ENCODE results near the gene DNASE1. TPM values are rescaled to one million over a fixed set of nuclear protein-coding genes. Genes with fewer than 3 reads are reported as not detected.

Gene DNASE1
- total RNA-seq, 3 donors from 2014 or later (not counting 1 experiment from before 2014, with no cell fraction given), result 29.9 to 47.8 (median 34.9) TPM

DNA sequence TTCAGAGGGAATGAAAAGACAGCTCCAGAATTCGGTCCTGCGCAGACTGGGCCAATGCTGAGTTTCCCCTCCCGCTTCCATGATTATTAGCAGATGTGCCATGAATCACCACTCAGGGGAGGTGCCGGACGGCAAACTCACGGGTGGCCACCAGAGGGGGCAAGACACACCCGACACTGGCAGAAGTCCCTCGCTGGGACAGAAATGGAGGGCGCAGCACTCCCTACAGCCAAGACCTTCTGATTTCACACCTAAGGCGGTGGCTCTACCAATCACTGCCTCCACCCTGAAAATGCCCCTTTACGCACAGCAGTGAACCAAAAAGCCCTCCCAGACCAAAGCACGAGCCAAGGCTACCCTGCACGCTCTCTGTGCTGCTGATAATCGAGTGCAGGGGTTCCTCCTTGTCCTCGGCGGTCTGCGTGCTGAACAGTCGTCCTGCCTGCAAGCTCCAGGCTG lies 36.0 kb downstream of the DNASE1 start:
- no peaks in the 10 kb centered on the region for H3K9me3 Mint-ChIP-seq
- peak; percentile 96 to 99 (median 97) for ATAC-seq
- H3K27ac Mint-ChIP-seq, result peak overlapping the region; percentile 60 to 79
- Histone ChIP-seq H3K27me3 (ENCODE audit: control insufficient read depth, insufficient read depth, low read length) (no peaks in the 10 kb centered on the region), H3K4me3 (ENCODE audit: low read length) (no peak overlapping the region), H3K27ac (ENCODE audit: low read length) (no peak overlapping the region), H3K36me3 (ENCODE audit: control insufficient read depth, insufficient read depth, low read length) (peaks cover 12% of the 10 kb centered on the region), H3K4me1 (ENCODE audit: control insufficient read depth, insufficient read depth, low read length) (peaks cover 14% of the 10 kb centered on the region), H3K9me3 (ENCODE audit: control insufficient read depth, insufficient read depth, low read length) (no peaks in the 10 kb centered on the region)
- 41% methylated on average over 18 of the region's 18 CpGs for WGBS (ENCODE audit: insufficient coverage)
- DNase-seq, result peak; percentile 81 to 89
- peaks cover 9% of the 10 kb centered on the region in 2 donors for H3K4me1 Mint-ChIP-seq
- TF ChIP-seq, protein P1, sequence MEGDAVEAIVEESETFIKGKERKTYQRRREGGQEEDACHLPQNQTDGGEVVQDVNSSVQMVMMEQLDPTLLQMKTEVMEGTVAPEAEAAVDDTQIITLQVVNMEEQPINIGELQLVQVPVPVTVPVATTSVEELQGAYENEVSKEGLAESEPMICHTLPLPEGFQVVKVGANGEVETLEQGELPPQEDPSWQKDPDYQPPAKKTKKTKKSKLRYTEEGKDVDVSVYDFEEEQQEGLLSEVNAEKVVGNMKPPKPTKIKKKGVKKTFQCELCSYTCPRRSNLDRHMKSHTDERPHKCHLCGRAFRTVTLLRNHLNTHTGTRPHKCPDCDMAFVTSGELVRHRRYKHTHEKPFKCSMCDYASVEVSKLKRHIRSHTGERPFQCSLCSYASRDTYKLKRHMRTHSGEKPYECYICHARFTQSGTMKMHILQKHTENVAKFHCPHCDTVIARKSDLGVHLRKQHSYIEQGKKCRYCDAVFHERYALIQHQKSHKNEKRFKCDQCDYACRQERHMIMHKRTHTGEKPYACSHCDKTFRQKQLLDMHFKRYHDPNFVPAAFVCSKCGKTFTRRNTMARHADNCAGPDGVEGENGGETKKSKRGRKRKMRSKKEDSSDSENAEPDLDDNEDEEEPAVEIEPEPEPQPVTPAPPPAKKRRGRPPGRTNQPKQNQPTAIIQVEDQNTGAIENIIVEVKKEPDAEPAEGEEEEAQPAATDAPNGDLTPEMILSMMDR (IDR thresholded peaks at IDR 0.05), result peak; percentile 88
- H3K36me3 Mint-ChIP-seq, result no peaks in the 10 kb centered on the region
- no peaks in the 10 kb centered on the region for H3K27me3 Mint-ChIP-seq (ENCODE audit: low read depth in 2 of 2)
- H3K4me3 Mint-ChIP-seq, result peak overlapping the region; percentile 89
- intact Hi-C loops (cut with micrococcal nuclease), result loop anchor here (2.0 kb wide), 1 partner anchor 188 kb away; no protein-coding TSS in a partner anchor

DNA sequence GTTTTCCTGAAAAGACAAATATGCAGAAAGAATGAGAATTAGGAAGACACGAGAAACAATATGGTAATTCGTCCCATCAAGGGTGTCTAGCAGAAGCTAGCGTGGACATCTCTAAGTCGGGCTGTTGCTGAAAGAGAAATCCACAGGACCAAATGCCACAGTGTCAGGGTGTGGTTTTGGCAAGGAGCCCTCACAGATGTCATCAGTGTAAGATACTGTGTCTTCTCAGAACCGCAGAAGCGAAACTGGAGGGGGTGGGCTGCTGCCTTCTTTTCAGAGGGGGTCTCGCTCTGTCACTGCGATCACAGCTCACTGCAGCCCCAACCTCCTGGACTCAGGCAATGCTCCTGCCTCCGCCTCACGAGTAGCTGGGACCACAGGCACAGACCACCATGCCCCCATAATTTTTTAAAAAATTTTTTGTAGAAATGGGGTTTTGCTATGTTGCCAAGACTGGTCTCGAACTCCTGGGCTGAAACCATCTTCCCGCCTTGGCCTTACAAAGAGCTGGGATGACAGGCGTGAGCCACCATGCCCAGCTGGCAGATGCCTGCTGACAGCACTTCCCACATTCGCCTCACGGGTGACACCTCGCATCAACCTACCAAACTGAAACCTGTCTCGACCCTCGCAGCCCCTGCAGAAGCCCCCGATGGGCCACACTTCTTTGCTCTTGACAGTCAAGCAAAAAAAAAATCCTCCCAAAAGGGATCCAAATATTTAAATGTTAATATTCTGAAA lies 36.7 kb downstream of the DNASE1 start:
- TF ChIP-seq, protein P1 (IDR thresholded peaks at IDR 0.05), result no peak
- H3K4me1 Mint-ChIP-seq, result peaks cover 9% of the 10 kb centered on the region in 2 donors
- no peaks in the 10 kb centered on the region for H3K36me3 Mint-ChIP-seq
- intact Hi-C loops (cut with micrococcal nuclease), result loop anchor here (2.0 kb wide), 1 partner anchor 188 kb away; no protein-coding TSS in a partner anchor
- Histone ChIP-seq H3K4me3 (ENCODE audit: low read length) (no peak overlapping the region), H3K9me3 (ENCODE audit: control insufficient read depth, insufficient read depth, low read length) (no peaks in the 10 kb centered on the region), H3K27ac (ENCODE audit: low read length) (no peak overlapping the region), H3K27me3 (ENCODE audit: control insufficient read depth, insufficient read depth, low read length) (no peaks in the 10 kb centered on the region), H3K36me3 (ENCODE audit: control insufficient read depth, insufficient read depth, low read length) (peaks cover 7% of the 10 kb centered on the region), H3K4me1 (ENCODE audit: control insufficient read depth, insufficient read depth, low read length) (peaks cover 14% of the 10 kb centered on the region)
- no peaks in the 10 kb centered on the region for H3K27me3 Mint-ChIP-seq (ENCODE audit: low read depth in 2 of 2)
- WGBS (ENCODE audit: insufficient coverage), result 64% methylated on average over 17 of the region's 19 CpGs
- H3K9me3 Mint-ChIP-seq, result no peaks in the 10 kb centered on the region
- H3K27ac Mint-ChIP-seq, result peak overlapping the region; percentile 60 to 79
- peak overlapping the region; percentile 89 for H3K4me3 Mint-ChIP-seq
- DNase-seq (no peak), ATAC-seq (peak; percentile 8 to 65 (median 48))

DNA sequence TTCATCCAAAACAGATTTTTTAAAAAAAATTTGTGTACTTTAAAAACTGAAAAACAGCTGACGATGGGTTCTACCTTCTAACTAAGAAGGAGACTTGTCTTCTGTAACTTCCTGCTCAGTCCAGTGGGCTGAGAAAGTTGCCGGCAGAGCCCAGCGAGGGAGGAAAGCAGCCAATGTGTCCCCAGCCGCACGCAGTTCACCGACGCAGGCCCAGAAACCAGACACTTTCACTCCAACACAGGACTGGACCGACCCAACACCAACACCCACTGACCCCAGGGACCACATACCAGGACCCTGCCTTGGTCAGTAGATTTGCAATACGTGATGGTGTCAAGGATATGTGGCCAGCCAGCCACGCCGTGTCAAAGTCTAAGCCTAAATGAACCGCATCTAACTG lies 37.3 kb downstream of the DNASE1 start:
- H3K36me3 Mint-ChIP-seq, result no peaks in the 10 kb centered on the region
- 90% methylated on average over 12 of the region's 12 CpGs for WGBS (ENCODE audit: insufficient coverage)
- intact Hi-C loops (cut with micrococcal nuclease), result loop anchor here (2.0 kb wide), 1 partner anchor 187 kb away; no protein-coding TSS in a partner anchor
- no peak overlapping the region for H3K4me3 Mint-ChIP-seq
- H3K27me3 ChIP-seq (ENCODE audit: control insufficient read depth, insufficient read depth, low read length), result no peaks in the 10 kb centered on the region
- no peak overlapping the region for H3K4me3 ChIP-seq (ENCODE audit: low read length)
- peaks cover 7% of the 10 kb centered on the region for H3K36me3 ChIP-seq (ENCODE audit: control insufficient read depth, insufficient read depth, low read length)
- no peaks in the 10 kb centered on the region for H3K9me3 ChIP-seq (ENCODE audit: control insufficient read depth, insufficient read depth, low read length)
- no peak overlapping the region for H3K27ac ChIP-seq (ENCODE audit: low read length)
- ATAC-seq (no peak), DNase-seq (no peak)
- no peak overlapping the region for H3K27ac Mint-ChIP-seq
- H3K27me3 Mint-ChIP-seq (ENCODE audit: low read depth in 2 of 2), result no peaks in the 10 kb centered on the region
- TF ChIP-seq, protein P1 (IDR thresholded peaks at IDR 0.05), result no peak
- peaks cover 9% of the 10 kb centered on the region in 2 donors for H3K4me1 Mint-ChIP-seq
- no peaks in the 10 kb centered on the region for H3K9me3 Mint-ChIP-seq
- H3K4me1 ChIP-seq (ENCODE audit: control insufficient read depth, insufficient read depth, low read length), result peaks cover 14% of the 10 kb centered on the region

Measured in natural killer cell (primary cell).